Renal cortical epithelial cell (primary cell): ENCODE results near the gene LRP3. TPM values are rescaled to one million over a fixed set of nuclear protein-coding genes. Genes with fewer than 3 reads are reported as not detected.
"Not testable (repeated sequence)": the region's sequence is repeated elsewhere in the genome, so short reads cannot be mapped to it uniquely, and the experiment has no call there.

Experiments used
- DNase-seq: peaks from one replicate; pipeline ENCODE4 v3.0.0-alpha.2; 2011; ENCODE audit warnings: low read depth
- total RNA-seq: library from RNA; depleted of rRNA; stranded (reverse); fragments of >200 nt; gene quantifications from 2 replicates; pipeline ENCODE4 v1.2.3, GENCODE V29; 2014

LRP3 gene
- total RNA-seq = 6.3 and 11.4 TPM in 2 replicates

GRCh38 chr19:33193865-33194362 is at the start of gene LRP3:
TSS of gene LRP3 (plus strand) at chr19:33194330. CDS start at chr19:33194786, 456 bp downstream.
- no peak for DNase-seq

DNA sequence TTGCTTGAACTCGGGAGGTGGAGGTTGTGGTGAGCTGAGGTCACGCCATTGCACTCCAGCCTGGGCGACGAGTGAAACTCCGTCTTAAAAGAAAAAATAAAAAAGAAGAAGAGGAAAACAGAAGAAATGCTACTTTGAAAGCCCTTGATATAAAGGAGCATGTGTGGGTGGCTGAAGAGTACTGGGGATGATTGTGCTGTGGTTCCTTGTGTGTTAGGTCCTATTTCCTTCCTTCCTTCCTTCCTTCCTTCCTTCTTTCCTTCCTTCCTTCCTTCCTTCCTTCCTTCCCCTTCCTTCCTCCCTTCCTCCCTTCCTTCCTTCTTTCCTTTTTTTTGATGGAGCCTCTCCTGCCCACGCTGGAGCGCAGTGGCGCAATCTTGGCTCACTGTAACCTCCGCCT is 47.9 kb upstream of the LRP3 start:
- no peak for DNase-seq

DNA sequence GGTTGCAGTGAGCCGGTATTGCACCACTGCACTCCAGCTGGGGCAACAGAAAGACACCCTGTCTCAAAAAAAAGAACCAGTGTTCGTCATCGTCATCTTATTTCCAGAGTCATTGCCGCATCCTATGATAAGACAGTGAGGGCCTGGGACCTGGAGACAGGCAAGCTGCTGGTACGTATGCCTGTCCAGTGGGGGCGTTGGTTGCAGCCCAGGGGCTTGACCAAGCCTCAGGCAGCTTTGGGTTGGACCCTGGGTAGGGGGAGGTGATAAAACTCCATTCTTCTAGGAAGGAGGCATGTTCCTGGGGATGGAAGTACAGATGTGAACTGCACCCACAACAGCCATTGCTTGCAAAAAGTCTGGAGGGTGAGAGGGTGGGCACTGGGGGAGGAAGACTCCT is 46.6 kb upstream of the LRP3 start:
- no peak for DNase-seq

- no peak for DNase-seq
These were observed 43.1 kb upstream of the LRP3 start for GRCh38 chr19:33150852-33151518.

DNA sequence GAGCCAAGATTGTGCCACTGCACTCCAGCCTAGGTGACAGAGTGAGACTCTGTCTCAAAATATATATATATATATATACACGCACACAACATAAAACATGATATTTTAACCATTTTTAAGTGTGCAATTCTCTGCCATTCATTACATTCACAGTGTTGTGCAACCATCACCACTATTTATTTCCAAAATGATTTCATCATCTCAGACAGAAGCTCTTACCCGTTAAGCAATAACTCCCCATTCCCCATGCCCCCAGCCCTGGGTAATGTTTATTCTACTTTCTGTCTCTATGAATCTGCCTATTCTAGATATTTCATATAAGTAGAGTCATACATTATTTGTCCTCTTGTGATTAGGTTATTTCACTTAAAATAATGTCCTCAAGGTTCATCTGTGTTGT is 42.0 kb upstream of the LRP3 start:
- DNase-seq = no peak

GRCh38 chr19:33152625-33153024 is 41.5 kb upstream of the LRP3 start:
- DNase-seq = not testable (repeated sequence)

DNA sequence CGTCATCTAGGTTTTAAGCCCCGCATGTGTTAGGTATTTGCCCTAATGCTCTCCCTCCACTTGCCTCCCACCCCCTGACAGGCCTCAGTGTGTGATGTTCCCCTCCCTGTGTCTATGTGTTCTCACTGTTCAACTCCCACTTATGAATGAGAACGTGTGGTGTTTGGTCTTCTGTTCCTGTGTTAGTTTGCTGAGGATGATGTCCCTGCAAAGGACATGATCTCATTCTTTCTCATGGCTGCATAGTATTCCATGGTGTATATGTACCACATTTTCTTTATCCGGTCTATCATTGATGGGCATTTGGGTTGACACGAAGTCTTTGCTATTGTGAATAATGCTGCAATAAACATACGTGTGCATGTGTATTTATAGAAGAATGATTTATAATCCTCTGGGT is 39.8 kb upstream of the LRP3 start:
- not testable (repeated sequence) for DNase-seq

- DNase-seq = peak; percentile 5
These were observed 37.8 kb upstream of the LRP3 start for GRCh38 chr19:33156334-33156733.

GRCh38 chr19:33157906-33158305 is 36.2 kb upstream of the LRP3 start:
- DNase-seq = no peak

GRCh38 chr19:33158365-33158764 is 35.8 kb upstream of the LRP3 start:
- no peak for DNase-seq

- DNase-seq = no peak
These were observed 35.0 kb upstream of the LRP3 start for GRCh38 chr19:33159149-33159548.

GRCh38 chr19:33159893-33160292 is 34.2 kb upstream of the LRP3 start:
- no peak for DNase-seq

DNA sequence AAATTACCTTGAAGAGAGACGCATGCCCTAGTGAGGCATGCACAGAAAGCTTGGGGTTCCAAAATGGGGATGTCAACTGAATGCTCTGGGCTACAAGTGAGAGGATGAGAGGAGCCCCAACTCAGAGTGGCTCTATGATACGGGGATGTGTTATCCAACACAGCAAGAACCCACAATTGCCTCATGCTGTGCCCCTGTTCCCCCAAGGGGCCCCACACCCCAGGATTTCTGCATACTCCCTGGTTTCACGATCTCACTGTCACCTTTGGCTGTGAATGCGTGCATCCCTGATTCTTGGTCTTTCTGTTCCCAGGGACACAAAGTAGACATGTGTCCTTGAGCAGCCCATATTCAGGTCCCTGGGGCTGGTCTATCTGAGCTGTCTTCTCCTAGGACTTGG is 32.9 kb upstream of the LRP3 start:
- no peak for DNase-seq

- peak; percentile 11 for DNase-seq
These were observed 30.6 kb upstream of the LRP3 start for GRCh38 chr19:33163481-33163880.

DNA sequence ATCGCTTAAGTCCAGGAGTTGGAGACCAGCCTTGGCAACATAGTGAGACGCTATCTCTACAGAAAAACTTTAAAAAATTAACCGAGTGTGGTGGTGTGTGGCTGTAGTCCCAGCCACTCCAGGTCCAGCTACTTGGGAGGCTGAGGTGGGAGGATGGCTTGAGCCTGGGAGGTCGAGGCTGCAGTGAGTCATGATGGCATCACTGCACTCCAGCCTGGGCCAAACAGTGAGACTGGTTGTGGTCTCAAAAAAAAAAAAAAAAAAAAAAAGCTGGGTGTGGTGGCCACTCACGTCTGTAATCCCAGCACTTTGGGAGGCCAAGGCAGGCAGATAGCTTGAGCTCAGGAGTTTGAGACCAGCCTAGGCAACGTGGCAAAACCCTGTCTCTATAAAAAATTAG is 28.1 kb upstream of the LRP3 start:
- not testable (repeated sequence) for DNase-seq

DNA sequence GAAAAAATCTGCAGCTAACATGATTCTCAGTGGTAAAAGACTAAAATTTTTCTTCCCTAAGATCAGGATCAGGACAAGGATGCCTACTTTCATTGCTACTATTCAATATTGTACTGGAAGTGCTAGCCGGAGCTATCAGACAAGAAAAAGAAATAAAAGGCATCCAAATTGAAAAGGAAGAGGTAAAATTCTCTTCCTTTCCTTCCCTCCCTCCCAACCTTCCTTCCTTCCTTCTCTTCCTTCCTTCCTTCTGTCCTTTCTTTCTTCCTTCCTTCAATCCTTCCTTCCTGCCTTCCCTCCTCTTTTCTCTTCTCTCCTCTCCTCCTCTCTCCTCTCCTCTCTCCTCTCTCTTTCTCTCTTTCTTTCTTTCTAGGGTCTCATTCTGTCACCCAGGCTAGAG is 26.7 kb upstream of the LRP3 start:
- no peak for DNase-seq

- no peak for DNase-seq
These were observed 25.6 kb upstream of the LRP3 start for GRCh38 chr19:33168528-33168927.

DNA sequence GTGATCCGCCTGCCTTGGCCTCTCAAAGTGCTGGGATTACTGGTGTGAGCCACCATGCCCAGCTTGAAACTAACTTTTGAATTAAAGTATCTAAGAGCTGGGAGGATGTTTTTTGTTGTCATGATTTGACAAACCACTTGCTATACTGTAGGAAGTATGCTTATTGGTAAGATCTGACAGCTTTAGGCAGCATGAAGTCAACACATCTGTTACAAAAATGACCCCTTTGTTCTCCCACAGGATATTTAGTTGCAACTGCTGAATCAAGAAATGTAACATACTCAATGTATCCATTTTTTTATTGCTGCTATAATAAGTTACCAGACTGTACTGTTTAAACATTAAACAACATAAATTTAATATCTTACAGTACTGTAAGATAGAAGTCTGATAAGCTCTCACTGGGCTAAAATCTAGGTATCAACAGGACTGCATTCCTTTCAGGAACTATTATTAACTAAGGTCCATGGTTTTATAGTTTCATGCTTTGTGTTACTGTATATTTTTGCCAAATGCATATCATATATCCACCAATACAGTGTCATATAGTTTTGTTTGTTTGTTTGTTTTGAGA is 22.8 kb upstream of the LRP3 start:
- no peak for DNase-seq

GRCh38 chr19:33171916-33172359 is 22.2 kb upstream of the LRP3 start:
- no peak for DNase-seq

DNA sequence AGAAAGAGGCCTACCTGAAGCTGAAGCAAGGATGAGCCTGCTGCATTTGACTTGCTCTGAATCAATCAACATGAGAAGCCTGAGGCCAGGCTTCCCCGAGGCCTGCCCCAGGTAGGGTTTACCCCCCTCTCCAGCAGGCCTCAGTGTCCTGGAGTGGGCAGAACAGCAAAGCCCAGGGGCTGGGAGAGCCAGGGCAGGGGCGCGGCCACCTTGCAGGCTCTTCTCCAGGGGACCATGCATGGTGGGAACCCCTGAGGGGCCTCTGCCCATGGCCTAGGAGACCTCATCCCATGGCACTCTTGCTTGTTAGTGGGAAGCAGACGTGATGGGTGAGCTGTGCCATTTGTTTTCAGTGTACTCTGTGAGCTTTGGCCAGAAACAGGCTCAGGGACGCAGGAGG is 19.9 kb upstream of the LRP3 start:
- DNase-seq = no peak

DNA sequence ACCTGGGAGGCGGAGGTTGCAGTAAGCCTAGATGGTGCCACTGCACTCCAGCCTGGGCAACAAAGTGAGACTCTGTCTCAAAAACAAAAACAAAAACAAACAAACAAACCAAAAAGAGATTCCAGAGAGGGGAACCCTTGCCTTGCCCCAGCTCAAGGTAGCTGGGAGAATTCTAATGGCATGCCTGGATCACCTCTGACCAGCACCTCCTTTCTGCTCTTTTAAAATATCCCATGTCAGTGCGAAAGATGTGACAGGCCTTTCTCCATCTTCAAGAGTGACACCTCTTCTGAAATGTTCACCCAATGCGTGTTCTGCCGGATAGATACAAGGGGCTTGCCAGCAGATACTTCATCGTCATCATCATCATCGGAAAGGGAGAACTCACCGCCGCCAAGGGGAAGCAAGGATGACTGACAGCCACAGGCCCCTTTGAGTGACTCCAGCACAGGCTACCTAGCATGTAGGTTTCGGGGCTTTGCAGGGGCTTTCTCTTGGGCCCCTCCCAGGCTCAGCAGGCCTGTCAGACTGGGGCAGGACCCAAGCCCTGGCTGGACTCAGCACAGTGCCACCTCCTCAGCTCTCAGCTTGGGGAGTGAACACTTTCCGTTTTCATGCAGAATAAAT is 18.9 kb upstream of the LRP3 start:
- DNase-seq = no peak

GRCh38 chr19:33175886-33176669 is 18.1 kb upstream of the LRP3 start:
- DNase-seq = peak; percentile 22
